D721Med (cell line): ENCODE measurements around the gene DTWD2.
"Not testable (repeated sequence)": the region's sequence is repeated elsewhere in the genome, so short reads cannot be mapped to it uniquely, and the experiment has no call there.

Experiments
- DNase-seq: peaks from one replicate; pipeline ENCODE4 v3.0.0; 2011; ENCODE audit warnings: low spot score; ENCODE audit not compliant: insufficient read length
- FAIRE-seq: peaks from 2 replicates; lab custom pipeline; 2011; peaks lifted over from hg19 to GRCh38; lab: Jason Lieb, UNC
- CTCF ChIP-seq: IDR thresholded peaks from 2 replicates; pipeline ENCODE4 v1.5.1; 2012; ENCODE audit warnings: mild to moderate bottlenecking, control low read depth; ENCODE audit not compliant: insufficient read depth; ENCODE audit errors: missing control alignments

The DTWD2 gene

GRCh38 chr5:118981783-118982182, 6.6 kb downstream of the DTWD2 start:
- no peak for TF ChIP-seq CTCF
- no peak for DNase-seq
- no peak for FAIRE-seq

GRCh38 chr5:118980438-118980837, 7.9 kb downstream of the DTWD2 start:
- no peak for TF ChIP-seq CTCF
- FAIRE-seq (no peak), DNase-seq (no peak)

GRCh38 chr5:118980017-118980416, 8.3 kb downstream of the DTWD2 start:
- FAIRE-seq (no peak), DNase-seq (no peak)
- TF ChIP-seq CTCF = no peak

- not testable (repeated sequence) for DNase-seq, FAIRE-seq
Observed at GRCh38 chr5:118973779-118974445, 14.4 kb downstream of the DTWD2 start.

- no peak for TF ChIP-seq CTCF
- FAIRE-seq (no peak), DNase-seq (no peak)
Observed at GRCh38 chr5:118968925-118969375, 19.4 kb downstream of the DTWD2 start.

- FAIRE-seq (no peak), DNase-seq (no peak)
- no peak for TF ChIP-seq CTCF
Observed at GRCh38 chr5:118968406-118968911, 19.9 kb downstream of the DTWD2 start.

- TF ChIP-seq CTCF = no peak
- no peak for FAIRE-seq
Observed at GRCh38 chr5:118967059-118967508, 21.3 kb downstream of the DTWD2 start.

More at GRCh38 chr5:118967059-118967508, 21.3 kb downstream of the DTWD2 start:
- no peak for DNase-seq
